Stimulated activated CD8-positive, alpha-beta memory T cell treated with anti-CD3 and anti-CD28 coated beads, Interleukin-15, amount 100 ng/mL, for 1 hour (primary cell): ENCODE data around the gene MMRN1.
"Not testable (repeated sequence)": the region's sequence is repeated elsewhere in the genome, so short reads cannot be mapped to it uniquely, and the experiment has no call there.

Experiments used
- DNase-seq: peaks from one replicate; pipeline ENCODE4 v3.0.0-alpha.2; 2020; ENCODE audit warnings: low read depth

MMRN1 gene

GRCh38 chr4:89894649-89895550 lies at the start of gene MMRN1:
Gene MMRN1, plus strand, starts transcription at chr4:89894854. Its CDS starts 118 bp downstream, at chr4:89894972.
- no peak for DNase-seq

GRCh38 chr4:89847571-89848325 lies 46.9 kb upstream of the MMRN1 start:
- DNase-seq = no peak

DNA sequence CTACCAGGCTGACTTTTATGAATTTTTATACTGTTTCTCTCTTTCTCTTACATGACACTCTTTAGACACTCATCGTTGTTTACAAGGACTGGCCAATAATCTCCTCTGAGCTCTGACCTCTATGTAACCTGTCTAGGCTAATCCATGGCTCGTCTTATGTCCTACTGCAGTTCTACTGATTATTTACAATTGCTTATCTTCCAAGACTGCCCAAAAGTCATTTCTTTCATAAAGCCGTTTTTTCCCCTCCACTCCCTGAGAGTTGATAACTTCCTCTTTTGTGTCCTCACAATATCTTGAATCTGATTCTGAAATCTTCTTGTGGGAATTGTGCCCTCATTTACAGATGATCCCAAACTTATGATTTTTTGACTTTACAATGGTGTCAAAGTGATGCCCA lies 39.4 kb upstream of the MMRN1 start:
- DNase-seq = no peak

DNA sequence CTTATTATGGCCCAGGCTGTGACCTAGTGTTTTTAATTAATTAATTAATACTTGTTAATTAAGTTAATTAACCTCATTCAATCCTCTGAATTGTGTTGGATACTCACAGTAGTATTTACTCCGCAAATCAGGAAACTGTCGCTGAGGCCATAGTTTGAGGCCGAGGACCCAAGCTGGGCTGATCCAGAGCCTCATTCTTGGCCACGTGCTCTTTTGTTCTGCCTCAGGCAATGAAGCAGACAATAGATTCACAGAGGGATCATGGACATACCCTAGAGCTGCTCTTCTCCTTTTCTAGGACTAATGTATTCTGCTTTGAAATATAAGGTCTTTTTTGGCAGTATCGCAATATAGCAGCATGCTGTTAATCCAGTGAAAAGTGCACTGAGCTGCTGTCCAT lies 33.7 kb upstream of the MMRN1 start:
- no peak for DNase-seq

DNA sequence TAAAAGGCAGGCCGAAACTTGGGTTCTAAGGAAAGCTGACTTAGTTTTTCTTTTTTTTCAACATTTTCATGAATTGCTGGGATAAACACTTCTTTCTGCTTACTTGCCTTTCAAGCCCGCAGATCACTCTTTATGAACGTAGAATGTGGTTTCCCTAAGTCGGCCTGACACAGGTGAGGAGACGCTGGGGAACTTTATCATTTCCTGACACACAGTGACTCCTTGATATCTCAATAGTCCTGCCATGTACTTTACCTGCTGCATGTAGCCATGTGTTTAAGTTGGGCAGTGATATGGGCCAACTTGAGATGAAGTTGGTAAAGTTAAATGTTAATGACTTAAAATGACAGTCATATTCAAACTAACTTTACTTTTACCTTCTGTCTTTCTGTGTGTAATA lies 31.1 kb upstream of the MMRN1 start:
- no peak for DNase-seq

DNA sequence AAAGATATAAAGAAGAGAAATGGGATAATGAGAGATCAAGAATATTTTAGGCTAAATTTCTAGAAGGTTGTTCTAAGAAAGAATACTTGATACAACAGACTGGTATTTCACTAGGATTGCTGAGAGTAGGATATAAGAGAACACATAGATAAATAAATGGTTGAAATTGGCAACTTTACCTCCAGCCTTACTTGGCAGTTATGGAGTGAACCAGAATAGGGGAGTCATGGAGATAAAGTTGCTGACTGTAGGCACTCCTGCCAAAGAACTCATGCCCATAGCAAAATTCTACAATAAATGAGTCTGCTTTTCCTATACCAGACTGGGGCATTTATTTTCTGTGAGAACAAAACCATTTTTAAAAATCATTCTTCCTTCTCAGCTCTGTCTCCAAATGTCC lies 26.4 kb upstream of the MMRN1 start:
- no peak for DNase-seq

- DNase-seq = no peak
These were observed 25.6 kb upstream of the MMRN1 start for GRCh38 chr4:89868999-89869589.

- no peak for DNase-seq
These were observed 23.4 kb upstream of the MMRN1 start for GRCh38 chr4:89871211-89871610.

DNA sequence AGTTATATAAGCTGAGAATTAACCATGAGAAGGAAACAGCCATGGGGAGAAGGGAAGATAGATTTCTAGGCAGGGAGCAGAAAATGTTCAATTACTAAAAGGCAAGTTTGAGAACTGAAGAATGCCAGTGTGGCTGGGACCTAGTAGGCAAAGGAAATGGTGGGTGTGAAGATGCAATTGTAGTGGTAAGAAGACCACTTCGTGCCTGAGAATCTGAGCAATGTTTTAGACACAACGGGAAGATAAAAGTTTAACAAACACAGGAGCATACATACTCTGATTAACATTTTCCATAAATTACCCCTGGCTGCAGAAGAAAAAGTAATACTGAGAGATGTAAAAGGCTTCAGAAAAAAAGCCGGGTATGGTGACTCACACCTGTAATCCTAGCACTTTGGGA lies 18.1 kb upstream of the MMRN1 start:
- DNase-seq = no peak

DNA sequence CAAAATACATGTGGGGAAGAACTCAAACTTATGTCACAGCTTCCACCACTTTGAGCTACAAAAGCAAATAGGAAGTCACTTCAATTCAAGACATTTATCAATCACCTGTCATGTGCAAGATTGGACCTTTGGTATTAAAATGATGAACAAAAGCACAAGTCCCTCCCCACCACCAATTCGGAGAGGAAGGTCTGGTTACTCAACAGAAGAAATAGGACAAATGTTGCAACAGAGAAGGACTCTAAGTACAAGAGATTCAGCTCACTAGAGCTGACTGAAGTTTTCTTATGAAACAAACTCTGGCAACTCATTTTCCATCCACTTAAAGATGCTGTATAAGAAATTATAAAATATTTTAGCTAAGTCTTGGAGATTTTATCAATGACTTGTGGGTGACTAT lies 16.0 kb upstream of the MMRN1 start:
- DNase-seq = no peak

DNA sequence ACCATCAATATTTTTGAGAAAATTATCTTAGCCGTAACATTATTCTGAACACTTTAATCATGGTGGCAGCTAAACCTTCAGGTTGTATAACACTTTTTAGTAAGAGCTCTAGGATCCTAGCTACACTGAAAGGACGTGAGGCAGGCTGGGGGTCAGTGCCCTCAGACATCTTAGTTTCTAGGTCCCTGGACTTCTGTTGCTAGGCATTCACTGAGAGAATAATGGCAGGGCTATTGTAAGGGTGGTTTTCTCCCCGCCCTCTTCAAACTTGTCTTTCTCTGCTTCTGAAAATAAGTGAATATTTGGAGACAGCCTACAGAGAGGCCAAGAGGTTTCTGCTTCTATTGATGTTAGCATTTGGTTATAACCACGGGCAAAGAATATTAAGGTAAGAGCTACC lies 15.4 kb upstream of the MMRN1 start:
- DNase-seq = no peak

DNA sequence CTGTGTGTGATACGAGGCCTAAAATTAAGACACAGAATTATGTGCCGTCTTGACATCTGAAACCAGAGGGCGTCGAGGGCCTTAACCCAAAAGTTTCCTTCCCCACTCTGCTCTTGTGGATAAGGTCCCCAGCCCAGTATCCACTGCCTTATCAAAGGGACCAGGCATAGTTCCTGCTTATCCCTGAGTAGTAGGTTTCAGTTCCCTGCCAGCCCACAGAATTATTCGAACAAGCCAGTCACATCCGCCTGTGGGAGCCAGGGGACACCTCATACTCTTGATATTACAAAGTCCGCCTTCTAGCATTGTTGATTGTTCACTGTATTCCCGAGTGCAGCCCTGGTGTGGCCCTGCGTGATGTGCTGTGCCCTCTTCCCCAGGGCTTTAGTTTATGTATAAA lies 5.4 kb upstream of the MMRN1 start:
- DNase-seq = no peak

DNA sequence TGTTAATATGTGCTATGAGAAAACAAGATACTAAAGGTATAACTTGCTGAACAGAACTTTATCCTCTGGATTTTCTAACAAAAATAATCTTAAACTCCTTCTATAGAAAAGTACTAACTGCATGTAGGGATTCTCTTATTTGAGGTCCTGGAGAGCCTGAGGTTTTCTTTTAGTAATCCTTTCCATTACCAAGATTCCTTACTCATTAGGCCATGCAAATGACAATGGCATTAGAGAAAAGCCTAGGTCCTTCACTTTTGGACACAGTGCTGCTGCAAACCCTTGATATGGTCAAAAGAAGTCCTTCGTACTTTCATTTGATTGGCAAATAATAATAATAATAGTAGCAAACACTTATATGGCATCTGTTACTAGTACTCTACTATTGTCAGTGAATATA lies 3.2 kb downstream of the MMRN1 start:
- no peak for DNase-seq

GRCh38 chr4:89898304-89898716 lies 3.7 kb downstream of the MMRN1 start:
- no peak for DNase-seq

GRCh38 chr4:89899152-89899551 lies 4.5 kb downstream of the MMRN1 start:
- no peak for DNase-seq

DNA sequence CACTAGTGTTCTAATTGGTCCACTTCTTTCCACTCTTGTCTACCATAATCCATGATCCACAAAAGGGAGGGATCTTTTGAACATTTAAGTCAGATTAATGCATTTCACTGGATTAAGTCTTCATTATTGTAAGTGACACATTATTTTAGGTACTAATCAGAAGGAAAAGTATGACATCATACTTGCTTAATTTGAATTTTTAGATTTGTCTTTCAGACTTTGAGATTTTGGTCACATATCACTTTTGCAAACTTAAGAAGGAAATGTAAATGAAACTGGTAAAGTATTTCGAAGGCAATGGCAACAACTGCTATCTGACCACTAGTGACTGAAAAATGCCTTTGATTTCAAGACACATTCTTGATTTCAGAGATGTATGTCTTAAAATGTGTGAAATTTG lies 5.2 kb downstream of the MMRN1 start:
- no peak for DNase-seq

GRCh38 chr4:89901808-89902431 lies 7.3 kb downstream of the MMRN1 start:
- DNase-seq = not testable (repeated sequence)

DNA sequence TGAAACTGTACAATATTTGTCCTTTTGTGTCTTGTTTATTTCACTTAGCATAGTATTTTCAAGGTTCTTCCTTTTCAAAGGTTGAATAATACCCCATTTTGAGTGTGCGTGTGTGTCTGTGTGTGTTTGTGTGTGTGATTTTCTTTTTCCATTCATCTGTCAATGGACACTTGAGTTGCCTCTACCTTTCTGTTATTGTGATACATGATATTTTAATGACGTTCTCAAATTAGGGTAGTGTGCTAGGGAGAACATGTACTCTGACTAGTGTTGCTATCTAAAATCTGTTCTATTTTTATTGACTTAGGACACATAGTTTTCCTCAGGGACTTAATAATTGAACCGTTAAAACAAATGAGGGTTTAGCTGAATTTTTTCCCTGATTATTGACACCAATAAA lies 9.9 kb downstream of the MMRN1 start:
- no peak for DNase-seq

GRCh38 chr4:89906316-89906715 lies 11.7 kb downstream of the MMRN1 start:
- no peak for DNase-seq

DNA sequence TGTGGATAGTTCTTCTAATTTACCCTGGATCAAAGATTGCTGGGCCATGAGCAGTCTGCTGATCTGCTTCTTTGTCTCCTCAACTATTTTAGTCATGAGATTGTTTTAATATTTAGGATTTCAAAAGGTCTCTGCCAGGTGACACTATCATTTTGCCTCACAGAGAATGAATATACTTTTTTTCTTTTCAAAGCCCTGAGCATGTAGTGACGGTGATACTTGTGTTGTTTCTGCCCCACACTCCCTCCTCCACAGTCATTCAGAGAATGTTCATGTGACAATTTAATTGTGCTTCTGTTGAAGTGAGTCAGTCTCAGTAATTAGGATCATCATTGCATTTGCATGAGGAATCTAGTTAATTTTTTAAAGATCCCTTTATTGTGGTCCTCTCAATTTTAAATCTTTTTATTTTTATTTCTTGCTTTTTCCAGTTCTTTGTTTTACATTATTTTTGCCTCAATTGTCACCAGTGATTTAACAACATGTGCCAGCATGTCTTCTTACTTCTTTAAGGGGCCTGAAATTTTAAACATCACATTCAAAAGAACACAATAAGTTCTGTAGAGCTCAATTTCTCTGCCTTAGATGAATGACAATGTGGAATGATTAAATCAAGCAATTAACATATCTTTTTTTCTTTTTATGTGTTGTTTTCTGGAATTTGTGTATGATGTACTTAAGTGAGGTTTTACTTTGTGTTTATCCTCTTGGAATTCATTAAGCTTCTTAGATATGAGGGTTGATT lies 12.3 kb downstream of the MMRN1 start:
- DNase-seq = no peak

DNA sequence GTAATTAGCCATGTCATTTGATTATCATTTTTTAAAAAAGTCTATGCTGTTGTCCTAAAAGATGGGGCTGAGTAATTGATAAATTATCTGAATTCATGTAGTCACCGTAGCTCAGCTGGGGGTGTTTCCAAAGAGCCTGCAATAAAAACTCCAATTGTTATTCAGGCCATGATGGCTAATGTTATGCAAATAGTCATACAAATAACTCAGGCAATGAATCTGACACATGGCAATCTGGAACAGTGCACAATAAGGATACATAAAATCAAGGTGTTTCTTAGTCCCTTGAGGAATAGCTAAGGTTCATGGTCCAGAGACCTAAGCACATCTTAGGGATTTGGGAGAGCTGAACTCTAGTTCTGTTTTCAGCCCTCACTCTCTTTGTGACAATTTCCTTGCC lies 15.2 kb downstream of the MMRN1 start:
- DNase-seq = no peak

DNA sequence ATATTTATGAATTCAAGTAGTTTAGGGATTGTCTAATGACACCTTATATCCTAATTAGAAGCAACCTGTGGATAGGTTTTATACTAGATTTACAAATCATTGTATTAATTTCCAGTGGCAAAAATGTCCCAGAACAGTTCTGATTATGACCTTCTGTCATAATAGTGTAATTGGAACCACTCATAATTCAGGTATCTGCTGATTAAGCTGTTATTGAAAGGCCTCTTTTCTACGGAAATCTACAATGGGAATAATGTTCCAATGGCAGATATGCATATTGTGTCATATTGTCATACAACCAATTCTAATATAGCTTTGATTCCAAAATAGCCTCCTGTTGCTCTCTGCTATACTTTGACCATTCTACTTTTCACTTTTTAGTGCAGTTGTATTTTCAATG lies 19.0 kb downstream of the MMRN1 start:
- DNase-seq = no peak
